Urinary bladder (tissue), 4 donors: Measurements from ENCODE around the gene DUSP6. TPM values are rescaled to one million over a fixed set of nuclear protein-coding genes. Genes with fewer than 3 reads are reported as not detected.

Experiments
- DNase-seq: peaks from one replicate; pipeline ENCODE4 v3.0.0-alpha.2; 2015; ENCODE audit errors: extremely low spot score
- H3K27ac ChIP-seq: one replicate; pipeline ENCODE4 v1.5.1; 2013; ENCODE audit warnings: low read depth, mild to moderate bottlenecking, moderate library complexity
- H3K36me3 ChIP-seq: one replicate; pipeline ENCODE4 v1.6.1; 2013; ENCODE audit warnings: mild to moderate bottlenecking, moderate library complexity; ENCODE audit not compliant: insufficient read depth
- H3K4me1 ChIP-seq: one replicate; pipeline ENCODE4 v1.6.1; 2013; ENCODE audit warnings: mild to moderate bottlenecking, moderate library complexity; ENCODE audit not compliant: insufficient read depth
- H3K4me3 ChIP-seq: one replicate; pipeline ENCODE4 v1.5.1; 2013; ENCODE audit warnings: low read depth, low read length
- WGBS: extraction: QIAGEN DNeasy Blood & Tissue Kit; methylation state at CpG from one replicate; pipeline ENCODE4 v1.1.7; 2013; 5-methylcytosine and 5-hydroxymethylcytosine counted together
- polyA plus RNA-seq: library from polyadenylated mRNA; stranded (reverse); fragments of 200-250 nt; gene quantifications from one replicate; pipeline ENCODE4 v1.2.3, GENCODE V29; 2013
- total RNA-seq: library from RNA; depleted of rRNA; stranded (reverse); fragments of >200 nt; gene quantifications from one replicate; pipeline ENCODE4 v1.2.3, GENCODE V29; 2014
- donor health status: healthy with polysubstance abuse.
- donor health status: healthy.

DUSP6 gene
- total and polyA plus RNA-seq, 2 donors: 66.1 to 77.1 TPM

- WGBS: under 1% methylated on average over 47 of the region's 49 CpGs
- peak overlapping the region; percentile 53 for H3K4me3 ChIP-seq
- H3K36me3 ChIP-seq: no peaks in the 10 kb centered on the region
- H3K27ac ChIP-seq: peak overlapping the region; percentile 91
- no peak for DNase-seq
- H3K4me1 ChIP-seq: no peaks in the 10 kb centered on the region
These were observed 1.0 kb upstream of the DUSP6 start for GRCh38 chr12:89353188-89353822.

DNA sequence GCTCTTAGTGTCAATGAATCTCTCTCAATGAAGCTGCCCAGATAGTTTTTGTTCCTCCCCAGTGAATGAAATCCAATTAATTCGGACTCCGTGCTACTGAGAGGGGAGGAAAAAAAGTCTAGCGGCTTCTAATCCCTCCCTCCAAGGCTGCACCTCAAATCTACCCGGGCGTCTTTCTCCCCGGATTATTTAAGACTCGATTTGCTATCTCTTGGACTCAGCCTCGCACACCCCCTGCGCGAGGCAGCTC lies 134 bp downstream of the DUSP6 start:
- Histone ChIP-seq H3K4me3 (peak overlapping the region; percentile 67), H3K4me1 (no peaks in the 10 kb centered on the region), H3K27ac (peak overlapping the region; percentile 19), H3K36me3 (no peaks in the 10 kb centered on the region)
- DNase-seq: no peak
- WGBS: under 1% methylated on average over 10 of the region's 10 CpGs

GRCh38 chr12:89351489-89352241 lies 636 bp downstream of the DUSP6 start:
- no peaks in the 10 kb centered on the region for H3K36me3 ChIP-seq
- H3K4me3 ChIP-seq: peak overlapping the region; percentile 67
- under 1% methylated on average over 87 of the region's 87 CpGs for WGBS
- peak overlapping the region; percentile 19 for H3K27ac ChIP-seq
- no peak for DNase-seq
- no peaks in the 10 kb centered on the region for H3K4me1 ChIP-seq

DNA sequence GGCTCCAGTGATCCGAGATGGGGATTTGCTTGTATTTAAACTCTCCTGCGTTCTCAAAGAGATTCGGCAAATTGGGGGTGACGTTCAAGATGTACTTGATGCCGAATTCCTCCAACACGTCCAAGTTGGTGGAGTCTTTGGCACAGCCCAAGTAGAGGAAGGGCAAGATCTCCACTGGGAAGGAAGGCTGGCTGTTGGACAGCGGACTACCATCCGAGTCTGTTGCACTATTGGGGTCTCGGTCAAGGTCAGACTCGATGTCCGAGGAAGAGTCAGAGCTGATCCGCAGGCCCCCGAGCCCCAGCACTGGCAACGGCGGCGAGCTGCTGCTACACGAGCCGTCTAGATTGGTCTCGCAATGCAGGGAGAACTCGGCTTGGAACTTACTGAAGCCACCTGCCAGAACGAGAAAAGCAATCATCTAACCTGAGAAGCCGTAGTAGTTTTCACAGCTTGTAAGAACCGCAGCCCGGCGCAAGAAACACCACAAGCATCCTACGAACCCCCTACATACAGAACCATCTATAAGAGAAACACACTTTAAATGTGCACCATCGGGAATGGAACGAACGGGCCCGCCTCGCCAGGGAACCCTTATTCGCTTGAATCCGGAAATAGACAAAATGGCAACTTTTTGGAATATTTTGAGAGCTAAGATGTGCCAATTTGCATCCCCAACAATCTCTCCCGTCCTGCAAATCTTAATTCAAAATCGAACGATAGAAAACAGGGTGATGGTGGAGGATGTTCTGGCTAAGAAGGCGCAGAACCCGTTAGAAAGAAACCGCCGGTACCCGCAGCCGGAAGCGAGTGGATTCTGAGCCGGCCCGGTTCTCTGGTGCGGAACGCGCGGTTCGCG lies 1.4 kb downstream of the DUSP6 start:
- Histone ChIP-seq H3K4me1 (no peaks in the 10 kb centered on the region), H3K36me3 (no peaks in the 10 kb centered on the region), H3K4me3 (peak overlapping the region; percentile 67), H3K27ac (peak overlapping the region; percentile 64)
- no peak for DNase-seq
- WGBS: 9% methylated on average over 51 of the region's 51 CpGs

DNA sequence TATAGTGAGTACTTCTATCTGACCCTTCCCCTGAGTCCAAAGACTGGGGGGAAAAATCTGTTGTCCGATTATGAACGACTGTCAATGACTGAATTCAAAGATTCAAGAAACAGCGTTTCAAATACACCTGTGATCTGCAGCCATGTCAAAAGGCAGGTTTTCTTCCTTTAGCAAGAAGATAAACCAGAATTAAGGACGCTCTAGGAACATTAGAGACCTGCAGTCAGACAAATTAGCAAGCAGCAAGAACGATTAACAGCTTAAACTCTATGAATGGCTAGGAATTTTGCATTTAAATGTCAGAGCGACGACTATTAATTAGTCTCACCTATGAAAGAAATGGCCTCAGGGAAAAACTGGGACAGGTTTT lies 2.1 kb downstream of the DUSP6 start:
- no peaks in the 10 kb centered on the region for H3K4me1 ChIP-seq
- H3K36me3 ChIP-seq: no peaks in the 10 kb centered on the region
- H3K27ac ChIP-seq: peak overlapping the region; percentile 27
- H3K4me3 ChIP-seq: peak overlapping the region; percentile 67
- 40% methylated on average over 7 of the region's 7 CpGs for WGBS
- no peak for DNase-seq

- Histone ChIP-seq H3K27ac (no peak overlapping the region), H3K4me1 (no peaks in the 10 kb centered on the region), H3K4me3 (peak overlapping the region; percentile 67), H3K36me3 (no peaks in the 10 kb centered on the region)
- WGBS: 40% methylated on average over 6 of the region's 6 CpGs
- no peak for DNase-seq
These were observed 2.5 kb downstream of the DUSP6 start for GRCh38 chr12:89349814-89350213.

- H3K4me1 ChIP-seq: no peaks in the 10 kb centered on the region
- peak overlapping the region; percentile 67 for H3K4me3 ChIP-seq
- DNase-seq: no peak
- WGBS: 57% methylated on average over 10 of the region's 10 CpGs
- no peaks in the 10 kb centered on the region for H3K36me3 ChIP-seq
- H3K27ac ChIP-seq: no peak overlapping the region
These were observed 3.2 kb downstream of the DUSP6 start for GRCh38 chr12:89348894-89349699.

DNA sequence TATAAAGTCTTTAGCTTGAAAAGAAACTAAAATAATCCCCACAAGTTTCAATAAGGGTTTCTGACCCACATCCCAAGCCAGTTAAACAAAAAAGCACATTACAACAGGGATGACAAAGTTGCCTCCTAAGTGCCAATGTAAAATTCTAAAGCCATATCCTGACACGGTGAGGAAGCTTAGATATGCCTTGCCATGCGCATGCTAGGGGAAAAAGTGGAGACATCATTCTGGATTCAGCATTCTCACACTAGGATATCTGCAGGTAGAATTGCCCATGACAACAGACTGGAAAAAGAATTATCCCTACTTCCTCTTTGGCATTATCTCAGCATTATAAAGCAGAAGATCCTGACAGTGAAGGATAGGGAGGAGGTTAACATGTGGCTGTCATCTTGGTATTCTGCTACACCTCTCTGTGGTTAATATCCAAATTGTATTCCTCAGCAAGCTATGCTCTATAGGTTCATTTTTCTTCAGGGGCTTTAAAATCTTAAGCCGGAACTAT lies 4.9 kb downstream of the DUSP6 start:
- 81% methylated on average over 3 of the region's 3 CpGs for WGBS
- no peak for DNase-seq
- Histone ChIP-seq H3K4me1 (no peaks in the 10 kb centered on the region), H3K4me3 (no peak overlapping the region), H3K36me3 (no peaks in the 10 kb centered on the region), H3K27ac (no peak overlapping the region)

DNA sequence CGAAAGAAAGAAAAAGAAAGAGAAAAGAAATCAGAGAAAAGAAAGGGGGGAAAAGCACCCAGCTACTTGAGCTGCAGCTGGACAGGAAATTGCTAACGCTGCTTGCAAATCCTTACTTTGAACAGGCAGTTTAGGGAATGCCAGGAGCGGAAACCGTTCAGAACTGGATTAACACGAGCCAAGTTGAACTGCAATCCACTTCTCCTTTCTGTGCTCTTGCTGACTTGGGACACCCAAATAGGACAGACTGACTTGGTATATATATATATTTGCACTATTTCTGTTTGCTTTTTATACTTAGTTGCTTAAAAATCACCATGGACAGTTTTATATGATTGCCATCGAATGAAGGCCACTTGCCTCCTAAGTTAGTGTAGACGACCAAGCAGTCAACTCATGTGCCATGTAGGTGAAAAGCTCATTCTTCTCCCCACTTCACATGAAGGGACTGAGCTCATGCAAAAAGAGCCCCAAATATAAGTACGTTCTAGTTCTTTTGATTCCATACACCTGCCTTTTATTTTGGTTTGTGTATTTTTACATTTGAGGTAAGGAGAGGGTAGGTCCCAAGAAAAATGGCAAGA lies 5.5 kb downstream of the DUSP6 start:
- no peak for DNase-seq
- Histone ChIP-seq H3K4me1 (no peaks in the 10 kb centered on the region), H3K4me3 (no peak overlapping the region)

GRCh38 chr12:89345830-89346740 lies 6.2 kb downstream of the DUSP6 start:
- DNase-seq: no peak
- no peaks in the 10 kb centered on the region for H3K4me1 ChIP-seq
- WGBS: 66% methylated on average over 10 of the region's 10 CpGs
- no peak overlapping the region for H3K27ac ChIP-seq
- H3K4me3 ChIP-seq: no peak overlapping the region
- H3K36me3 ChIP-seq: no peaks in the 10 kb centered on the region

More for the DNA sequence above, 5.5 kb downstream of the DUSP6 start:
- 40% methylated on average over 8 of the region's 8 CpGs for WGBS
- no peak overlapping the region for H3K27ac ChIP-seq
- H3K36me3 ChIP-seq: no peaks in the 10 kb centered on the region

DNA sequence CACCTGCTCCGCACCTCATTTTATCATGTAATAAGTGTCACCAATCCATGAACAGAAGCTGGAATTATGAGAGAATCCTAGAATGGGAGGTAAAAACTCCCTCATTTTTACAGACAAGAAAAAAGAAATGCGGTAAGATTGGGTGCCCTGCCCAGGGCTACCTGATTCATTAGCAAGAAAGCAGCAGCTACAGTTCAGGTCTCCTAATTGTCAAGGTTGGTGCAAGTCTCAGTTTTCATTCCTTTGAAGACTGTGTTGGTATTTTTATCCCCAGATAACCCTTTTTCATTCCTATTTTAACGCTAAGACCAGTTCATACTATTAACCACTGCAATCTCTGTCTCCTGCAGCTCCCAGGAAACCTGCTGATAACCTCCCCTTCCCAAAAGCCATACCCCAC lies 6.9 kb downstream of the DUSP6 start:
- H3K4me3 ChIP-seq: no peak overlapping the region
- 85% methylated on average over 3 of the region's 3 CpGs for WGBS
- no peaks in the 10 kb centered on the region for H3K4me1 ChIP-seq
- no peak overlapping the region for H3K27ac ChIP-seq
- no peaks in the 10 kb centered on the region for H3K36me3 ChIP-seq
- DNase-seq: no peak

GRCh38 chr12:89344862-89345202 lies 7.5 kb downstream of the DUSP6 start:
- 77% methylated on average over 3 of the region's 3 CpGs for WGBS
- no peak overlapping the region for H3K4me3 ChIP-seq
- H3K4me1 ChIP-seq: no peaks in the 10 kb centered on the region
- DNase-seq: no peak
- no peaks in the 10 kb centered on the region for H3K36me3 ChIP-seq
- H3K27ac ChIP-seq: no peak overlapping the region
